ENCODE results near the gene ANKRD55.

The ANKRD55 gene

GRCh38 chr5:56092115-56092514, 141.0 kb downstream of the ANKRD55 start:
- Histone ChIP-seq H3K36me3 (ENCODE audit: control insufficient read depth, insufficient read depth, low read length) (no peaks in the 10 kb centered on the region), H3K4me3 (replicated peaks; ENCODE audit: low read depth, low read length) (no peak overlapping the region), H3K27me3 (replicated peaks; ENCODE audit: control insufficient read depth, insufficient read depth, low read length) (no peaks in the 10 kb centered on the region)
- TF ChIP-seq CTCF (IDR thresholded peaks at IDR 0.05; ENCODE audit: insufficient read depth, low read length, poor library complexity, severe bottlenecking), result no peak
- no peak for DNase-seq (ENCODE audit: extremely low read depth, insufficient read length)

- Histone ChIP-seq H3K36me3 (ENCODE audit: control insufficient read depth, insufficient read depth, low read length) (no peaks in the 10 kb centered on the region), H3K27me3 (replicated peaks; ENCODE audit: control insufficient read depth, insufficient read depth, low read length) (no peaks in the 10 kb centered on the region), H3K4me3 (replicated peaks; ENCODE audit: low read depth, low read length) (no peak overlapping the region)
- DNase-seq (ENCODE audit: extremely low read depth, insufficient read length), result no peak
- TF ChIP-seq CTCF (IDR thresholded peaks at IDR 0.05; ENCODE audit: insufficient read depth, low read length, poor library complexity, severe bottlenecking), result no peak
These were observed 141.5 kb downstream of the ANKRD55 start for GRCh38 chr5:56091664-56092063.

GRCh38 chr5:56090793-56091460, 142.2 kb downstream of the ANKRD55 start:
- no peaks in the 10 kb centered on the region for H3K27me3 ChIP-seq (replicated peaks; ENCODE audit: control insufficient read depth, insufficient read depth, low read length)
- DNase-seq (ENCODE audit: extremely low read depth, insufficient read length), result no peak
- no peak for TF ChIP-seq CTCF (IDR thresholded peaks at IDR 0.05; ENCODE audit: insufficient read depth, low read length, poor library complexity, severe bottlenecking)
- no peak overlapping the region for H3K4me3 ChIP-seq (replicated peaks; ENCODE audit: low read depth, low read length)
- no peaks in the 10 kb centered on the region for H3K36me3 ChIP-seq (ENCODE audit: control insufficient read depth, insufficient read depth, low read length)

- Histone ChIP-seq H3K4me3 (replicated peaks; ENCODE audit: low read depth, low read length) (no peak overlapping the region), H3K36me3 (ENCODE audit: control insufficient read depth, insufficient read depth, low read length) (no peaks in the 10 kb centered on the region), H3K27me3 (replicated peaks; ENCODE audit: control insufficient read depth, insufficient read depth, low read length) (no peaks in the 10 kb centered on the region)
- TF ChIP-seq CTCF (IDR thresholded peaks at IDR 0.05; ENCODE audit: insufficient read depth, low read length, poor library complexity, severe bottlenecking), result no peak
- no peak for DNase-seq (ENCODE audit: extremely low read depth, insufficient read length)
These were observed 143.9 kb downstream of the ANKRD55 start for GRCh38 chr5:56088967-56089829.

- DNase-seq (ENCODE audit: extremely low read depth, insufficient read length), result no peak
- Histone ChIP-seq H3K4me3 (replicated peaks; ENCODE audit: low read depth, low read length) (no peak overlapping the region), H3K36me3 (ENCODE audit: control insufficient read depth, insufficient read depth, low read length) (no peaks in the 10 kb centered on the region), H3K27me3 (replicated peaks; ENCODE audit: control insufficient read depth, insufficient read depth, low read length) (no peaks in the 10 kb centered on the region)
- TF ChIP-seq CTCF (IDR thresholded peaks at IDR 0.05; ENCODE audit: insufficient read depth, low read length, poor library complexity, severe bottlenecking), result no peak
These were observed 144.6 kb downstream of the ANKRD55 start for GRCh38 chr5:56088431-56088949.
